ENCODE measurements around the gene MYB. TPM values are rescaled to one million over a fixed set of nuclear protein-coding genes. Genes with fewer than 3 reads are reported as not detected.

Gene MYB
- total and polyA plus RNA-seq, 2 of the 8 experiments (the other 6 are each of a cell fraction or from before 2014, with no cell fraction given): 4.0 to 7.6 TPM

- TF ChIP-seq SAP30 (IDR thresholded peaks at IDR 0.05; ENCODE audit: insufficient read depth, insufficient replicate concordance, low read length): peak; percentile 62
- no peak for TF ChIP-seq YY1 (IDR thresholded peaks at IDR 0.05; ENCODE audit: low read depth, low read length)
- no peak for TF ChIP-seq CBX8 (IDR thresholded peaks at IDR 0.05; ENCODE audit: borderline replicate concordance, low read depth, low read length)
- peak; percentile 10 to 26; a peak in 1 of 4 replicates for TF ChIP-seq SIN3A (conservative IDR thresholded peaks at IDR 0.05 in 1 of 2, IDR thresholded peaks at IDR 0.05 in 1 of 2; ENCODE audit: low read depth in 1 of 2, low read length in 2 of 2)
- no peak for TF ChIP-seq MAFK (IDR thresholded peaks at IDR 0.05; ENCODE audit: low read depth, low read length)
- no peak for TF ChIP-seq ATF3 (IDR thresholded peaks at IDR 0.05; ENCODE audit: insufficient read depth, low read depth, low read length)
- TF ChIP-seq NANOG (IDR thresholded peaks at IDR 0.05; ENCODE audit: insufficient read depth, low read depth, low read length, poor library complexity, severe bottlenecking): no peak
- TF ChIP-seq CBX5 (IDR thresholded peaks at IDR 0.05; ENCODE audit: low read depth, low read length): no peak
- TF ChIP-seq NRF1 (IDR thresholded peaks at IDR 0.05; ENCODE audit: low read depth, low read length): no peak
- TF ChIP-seq KDM4A (IDR thresholded peaks at IDR 0.05; ENCODE audit: low read depth, low read length, severe bottlenecking): peak; percentile 64
- TF ChIP-seq SUZ12 (IDR thresholded peaks at IDR 0.05; ENCODE audit: low read length): peak; percentile 58
- no peak for TF ChIP-seq POLR2A (IDR thresholded peaks at IDR 0.05; ENCODE audit: control extremely low read depth in 1 of 2, low read depth in 2 of 2, low read length in 2 of 2)
- TF ChIP-seq ATF2 (IDR thresholded peaks at IDR 0.05; ENCODE audit: low read length): no peak
- TF ChIP-seq PHF8 (conservative IDR thresholded peaks at IDR 0.05; ENCODE audit: low read depth, low read length): 0 out of 2 replicates have a peak, but pooled peaks have one; percentile 27
- TF ChIP-seq SIX5 (IDR thresholded peaks at IDR 0.05; ENCODE audit: low read depth, low read length): no peak
- TF ChIP-seq EZH2 (IDR thresholded peaks at IDR 0.05; ENCODE audit: low read depth, low read length, severe bottlenecking): peak; percentile 72
- 0 out of 2 replicates have a peak, but pooled peaks have one; percentile 21 for TF ChIP-seq TBP (IDR thresholded peaks at IDR 0.05; ENCODE audit: low read depth, low read length)
These were observed 1.2 kb downstream of the MYB start (continued) for GRCh38 chr6:135182071-135183001.

Data from H1 (cell line).